Stimulated activated naive CD8-positive, alpha-beta T cell treated with anti-CD3 and anti-CD28 coated beads, Interleukin-15, amount 100 ng/mL, for 72 hours (primary cell): ENCODE measurements around the gene PIK3CD.
A peak's percentile ranks its signal among the peaks of the same experiment; 100 is the strongest.

Experiments used
- ATAC-seq: fragments of 150-1000 bp; cut with Tn5 transposase; 2 replicates; pipeline ENCODE4 v1.10.0; 2021; ENCODE audit warnings: mild to moderate bottlenecking, moderate library complexity
- DNase-seq, 2 donors: peaks; one replicate each; pipeline ENCODE4 v3.0.0; 2021 to 2022
- H3K27ac Mint-ChIP-seq, 2 donors: one replicate each; pipeline ENCODE4 v1.8.0; 2022; ENCODE audit warnings: mild to moderate bottlenecking in 2 of 2, mixed read lengths in 2 of 2, moderate library complexity in 2 of 2
- H3K27me3 Mint-ChIP-seq: one replicate; pipeline ENCODE4 v1.8.0; 2022; ENCODE audit warnings: mixed read lengths
- H3K4me1 Mint-ChIP-seq: one replicate; pipeline ENCODE4 v1.8.0; 2022; ENCODE audit warnings: mild to moderate bottlenecking, mixed read lengths
- H3K4me3 Mint-ChIP-seq, 2 donors: one replicate each; pipeline ENCODE4 v1.8.0; 2022; ENCODE audit warnings: mild to moderate bottlenecking in 2 of 2, mixed read lengths in 2 of 2, moderate library complexity in 1 of 2
- H3K9me3 Mint-ChIP-seq, 2 donors: one replicate each; pipeline ENCODE4 v1.8.0; 2022; ENCODE audit warnings: mixed read lengths in 2 of 2

Gene PIK3CD

GRCh38 chr1:9687874-9688582 lies 36.5 kb downstream of the PIK3CD start:
- Mint-ChIP-seq H3K4me1 (peaks cover 91% of the 10 kb centered on the region), H3K4me3 (peak overlapping the region; percentile 76 to 87), H3K27ac (peak overlapping the region; percentile 69 to 91), H3K27me3 (no peaks in the 10 kb centered on the region), H3K9me3 (no peaks in the 10 kb centered on the region)
- ATAC-seq, result no peak
- DNase-seq, result no peak

GRCh38 chr1:9688599-9688998 lies 37.1 kb downstream of the PIK3CD start:
- DNase-seq, result no peak
- Mint-ChIP-seq H3K27ac (peak overlapping the region in 1 of 2 donors; percentile 91), H3K9me3 (no peaks in the 10 kb centered on the region), H3K27me3 (no peaks in the 10 kb centered on the region), H3K4me3 (peak overlapping the region; percentile 76 to 87), H3K4me1 (peaks cover 89% of the 10 kb centered on the region)
- ATAC-seq, result no peak

DNA sequence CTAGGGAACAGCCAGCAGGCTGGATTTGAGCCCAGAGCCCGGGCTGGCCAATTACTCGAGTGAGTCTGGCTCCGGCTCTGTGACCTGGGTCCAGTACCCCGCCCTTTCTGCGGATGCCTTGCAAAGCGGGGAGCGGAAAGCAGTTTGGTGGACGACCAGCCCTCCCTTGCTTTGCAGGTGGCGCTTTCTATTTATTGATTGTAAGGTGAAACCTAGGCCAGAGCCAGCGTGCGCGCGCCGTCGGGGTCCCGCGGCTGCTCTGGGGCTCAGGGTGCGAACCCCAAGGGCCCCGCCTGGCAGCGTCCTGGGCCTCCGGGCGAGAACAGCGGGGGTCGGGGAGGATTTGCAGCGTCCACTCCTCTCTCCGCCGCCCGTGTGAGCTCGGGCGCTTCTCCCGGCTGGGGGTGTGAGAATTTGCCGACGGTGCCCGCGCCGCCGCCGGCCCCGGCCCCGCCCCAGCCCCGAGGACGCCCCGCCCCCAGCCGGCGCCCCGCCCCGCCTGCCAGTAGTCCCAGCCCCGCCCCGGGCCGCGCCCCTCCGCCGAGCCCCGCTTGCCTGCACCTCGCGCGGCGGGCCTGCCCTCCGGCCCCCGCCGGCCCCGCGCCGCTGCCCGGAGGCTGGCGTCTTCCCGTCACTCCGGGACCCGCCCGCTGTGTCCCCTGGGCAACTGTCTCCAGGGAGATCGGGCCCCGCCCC lies 37.6 kb downstream of the PIK3CD start:
- Mint-ChIP-seq H3K4me1 (peaks cover 89% of the 10 kb centered on the region), H3K9me3 (no peaks in the 10 kb centered on the region), H3K27me3 (no peaks in the 10 kb centered on the region), H3K4me3 (peak overlapping the region; percentile 76 to 87), H3K27ac (no peak overlapping the region)
- DNase-seq (peak; percentile 75 to 80), ATAC-seq (peak; percentile 81)

DNA sequence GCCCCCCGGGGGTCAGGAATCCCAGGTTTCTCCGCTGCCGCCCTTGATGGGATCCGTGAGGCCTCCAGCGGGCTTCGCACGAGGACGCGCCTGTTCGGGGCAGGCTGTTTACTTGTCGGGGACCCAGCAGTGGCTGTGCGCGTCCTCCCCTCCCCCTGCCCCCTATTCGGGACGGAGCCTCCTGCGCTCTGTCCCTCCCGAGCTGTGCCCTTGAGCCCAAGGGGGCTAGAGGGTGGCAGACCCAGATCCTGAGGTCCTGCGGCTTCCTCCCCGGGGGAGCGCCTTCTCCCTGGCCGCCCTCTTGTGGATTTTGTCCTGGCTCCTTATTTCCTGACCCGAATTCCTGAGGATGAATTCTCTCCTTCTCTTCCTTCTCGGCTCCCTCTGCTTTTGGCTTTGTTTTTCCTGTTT lies 38.4 kb downstream of the PIK3CD start:
- H3K27ac Mint-ChIP-seq, result peak overlapping the region; percentile 4 to 83
- no peak for ATAC-seq
- H3K4me3 Mint-ChIP-seq, result peak overlapping the region; percentile 93 to 99
- H3K4me1 Mint-ChIP-seq, result peaks cover 89% of the 10 kb centered on the region
- DNase-seq, result no peak
- H3K27me3 Mint-ChIP-seq, result no peaks in the 10 kb centered on the region
- H3K9me3 Mint-ChIP-seq, result no peaks in the 10 kb centered on the region

GRCh38 chr1:9690440-9691107 lies 39.0 kb downstream of the PIK3CD start:
- ATAC-seq, result no peak
- H3K27me3 Mint-ChIP-seq, result no peaks in the 10 kb centered on the region

DNA sequence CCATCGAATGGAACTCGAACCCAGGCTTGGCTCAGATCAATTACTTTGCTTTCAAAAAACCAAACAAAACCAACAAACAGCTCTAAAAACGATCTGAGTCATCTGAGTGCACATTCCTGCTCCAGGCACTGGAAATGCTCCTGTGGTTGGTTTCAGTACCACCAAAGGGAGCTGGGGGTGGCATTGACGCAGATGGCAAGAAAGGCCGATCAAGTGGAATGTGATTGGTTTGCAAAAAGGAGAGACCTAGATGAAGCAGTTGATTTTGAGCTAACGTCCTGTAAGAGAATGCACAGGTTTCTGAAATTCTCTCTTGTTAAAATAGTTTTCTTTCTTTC lies 39.5 kb downstream of the PIK3CD start:
- peak in 1 of 2 donors; percentile 45 for DNase-seq
- Mint-ChIP-seq H3K4me1 (peaks cover 89% of the 10 kb centered on the region), H3K9me3 (no peaks in the 10 kb centered on the region), H3K27me3 (no peaks in the 10 kb centered on the region), H3K4me3 (peak overlapping the region; percentile 93 to 99), H3K27ac (peak overlapping the region; percentile 83 to 91)
- no peak for ATAC-seq

More at GRCh38 chr1:9690440-9691107, 39.0 kb downstream of the PIK3CD start:
- DNase-seq, result no peak
- Mint-ChIP-seq H3K27ac (peak overlapping the region; percentile 72 to 83), H3K4me1 (peaks cover 91% of the 10 kb centered on the region), H3K9me3 (no peaks in the 10 kb centered on the region), H3K4me3 (peak overlapping the region; percentile 93 to 99)

GRCh38 chr1:9691691-9692090 lies 40.2 kb downstream of the PIK3CD start:
- Mint-ChIP-seq H3K27me3 (no peaks in the 10 kb centered on the region), H3K4me1 (peaks cover 89% of the 10 kb centered on the region), H3K27ac (peak overlapping the region in 1 of 2 donors; percentile 91), H3K4me3 (peak overlapping the region; percentile 93 to 99), H3K9me3 (no peaks in the 10 kb centered on the region)
- DNase-seq (no peak), ATAC-seq (no peak)

DNA sequence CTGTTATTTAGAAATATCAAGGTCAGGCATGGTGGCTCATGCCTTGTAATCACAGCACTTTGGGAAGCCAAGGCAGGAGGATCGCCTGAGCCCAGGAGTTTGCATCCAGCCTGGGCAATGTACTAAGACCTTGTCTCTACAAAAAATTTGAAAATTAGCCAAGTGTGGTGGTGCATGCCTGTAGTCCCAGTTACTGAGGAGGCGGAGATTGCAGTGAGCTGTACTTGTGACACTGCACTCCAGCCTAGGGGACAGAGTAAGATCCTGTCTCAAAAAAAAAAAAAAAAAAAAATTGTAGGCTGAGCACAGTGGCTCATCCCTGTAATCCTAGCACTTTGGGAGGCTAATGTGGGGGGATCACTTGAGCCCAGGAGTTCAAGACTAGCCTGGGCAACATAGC lies 45.3 kb downstream of the PIK3CD start:
- DNase-seq, result no peak
- no peaks in the 10 kb centered on the region for H3K9me3 Mint-ChIP-seq
- peaks cover 85% of the 10 kb centered on the region for H3K4me1 Mint-ChIP-seq
- no peak overlapping the region for H3K27ac Mint-ChIP-seq
- no peak overlapping the region for H3K4me3 Mint-ChIP-seq
- no peak for ATAC-seq
- no peaks in the 10 kb centered on the region for H3K27me3 Mint-ChIP-seq

DNA sequence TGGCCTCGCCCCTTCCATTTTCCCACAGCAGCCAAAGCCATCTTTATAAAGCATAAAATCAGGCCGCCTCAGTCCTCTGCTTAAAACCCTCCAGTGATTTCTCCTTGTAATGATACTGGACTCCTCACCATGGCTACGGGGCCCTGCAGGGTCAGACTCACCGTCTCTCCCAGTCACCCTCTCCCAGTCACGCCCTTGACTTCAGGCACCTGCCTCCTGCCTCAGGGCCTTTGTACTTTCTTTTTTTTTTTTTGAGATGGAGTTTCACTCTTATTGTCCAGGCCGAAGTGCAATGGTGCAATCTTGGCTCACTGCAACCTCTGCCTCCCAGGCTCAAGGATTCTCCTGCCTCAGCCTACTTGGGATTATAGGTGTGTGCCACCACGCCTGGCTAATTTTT lies 47.8 kb downstream of the PIK3CD start:
- H3K4me1 Mint-ChIP-seq, result peaks cover 85% of the 10 kb centered on the region
- H3K9me3 Mint-ChIP-seq, result peaks cover 9 to 13% of the 10 kb centered on the region in 2 donors
- DNase-seq (no peak), ATAC-seq (no peak)
- no peak overlapping the region for H3K4me3 Mint-ChIP-seq
- peak overlapping the region in 1 of 2 donors; percentile 79 for H3K27ac Mint-ChIP-seq
- H3K27me3 Mint-ChIP-seq, result no peaks in the 10 kb centered on the region

DNA sequence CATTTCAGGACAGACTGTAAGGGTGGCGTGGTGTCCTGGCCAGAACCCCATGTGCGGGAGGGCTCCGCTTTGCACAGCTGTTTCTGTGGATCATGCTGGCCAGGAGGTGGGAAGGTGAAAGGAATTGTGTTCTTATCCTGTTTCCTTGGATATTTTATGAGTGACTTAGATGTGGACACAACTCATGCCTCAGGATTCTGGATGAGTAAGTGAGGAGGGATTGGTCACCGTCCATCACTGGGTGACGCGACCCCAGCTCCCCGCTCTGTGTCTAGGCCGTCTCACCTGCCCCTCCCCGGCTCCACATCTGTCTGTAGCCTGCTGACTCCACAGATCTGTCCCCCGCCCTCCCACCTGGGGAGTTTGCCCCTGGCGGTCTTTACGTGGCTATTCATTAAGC lies 48.8 kb downstream of the PIK3CD start:
- DNase-seq (no peak), ATAC-seq (no peak)
- H3K27me3 Mint-ChIP-seq, result no peaks in the 10 kb centered on the region
- H3K9me3 Mint-ChIP-seq, result peaks cover 9 to 13% of the 10 kb centered on the region in 2 donors
- H3K27ac Mint-ChIP-seq, result peak overlapping the region in 1 of 2 donors; percentile 95
- H3K4me3 Mint-ChIP-seq, result no peak overlapping the region
- peaks cover 85% of the 10 kb centered on the region for H3K4me1 Mint-ChIP-seq

- H3K4me3 Mint-ChIP-seq, result no peak overlapping the region
- no peaks in the 10 kb centered on the region for H3K27me3 Mint-ChIP-seq
- ATAC-seq, result no peak
- peaks cover 9 to 13% of the 10 kb centered on the region in 2 donors for H3K9me3 Mint-ChIP-seq
- H3K27ac Mint-ChIP-seq, result peak overlapping the region in 1 of 2 donors; percentile 82
- peaks cover 80% of the 10 kb centered on the region for H3K4me1 Mint-ChIP-seq
- DNase-seq, result no peak
Observed at GRCh38 chr1:9701665-9702064, 50.1 kb downstream of the PIK3CD start.

GRCh38 chr1:9703165-9703509 lies 51.6 kb downstream of the PIK3CD start:
- H3K27ac Mint-ChIP-seq, result peak overlapping the region in 1 of 2 donors; percentile 82
- no peak for DNase-seq
- H3K27me3 Mint-ChIP-seq, result no peaks in the 10 kb centered on the region
- peaks cover 79% of the 10 kb centered on the region for H3K4me1 Mint-ChIP-seq
- no peak for ATAC-seq
- H3K9me3 Mint-ChIP-seq, result peaks cover 9 to 13% of the 10 kb centered on the region in 2 donors
- H3K4me3 Mint-ChIP-seq, result peak overlapping the region; percentile 50 to 73

DNA sequence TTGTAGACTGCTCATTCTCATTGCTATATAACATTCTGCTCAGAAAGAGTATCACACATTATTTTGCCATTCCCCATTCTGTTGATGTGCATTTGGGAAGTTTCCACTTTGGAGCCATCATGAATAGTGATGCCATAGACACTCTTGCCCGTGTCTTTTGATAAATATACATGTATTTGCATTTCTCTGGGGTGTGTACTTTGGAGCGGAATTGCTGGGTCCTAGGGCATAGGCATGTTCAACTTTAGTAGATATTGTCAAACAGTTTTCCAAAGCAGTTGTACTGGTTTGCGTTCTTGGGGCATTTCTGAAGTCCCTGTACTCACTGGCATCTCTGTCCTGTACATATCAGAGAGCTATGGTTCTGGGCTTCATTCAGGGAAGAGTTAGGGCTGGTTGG lies 52.1 kb downstream of the PIK3CD start:
- H3K27ac Mint-ChIP-seq, result peak overlapping the region; percentile 72 to 82
- no peaks in the 10 kb centered on the region for H3K27me3 Mint-ChIP-seq
- ATAC-seq, result no peak
- DNase-seq, result no peak
- peaks cover 78% of the 10 kb centered on the region for H3K4me1 Mint-ChIP-seq
- peak overlapping the region; percentile 50 to 73 for H3K4me3 Mint-ChIP-seq
- H3K9me3 Mint-ChIP-seq, result peaks cover 9 to 13% of the 10 kb centered on the region in 2 donors

DNA sequence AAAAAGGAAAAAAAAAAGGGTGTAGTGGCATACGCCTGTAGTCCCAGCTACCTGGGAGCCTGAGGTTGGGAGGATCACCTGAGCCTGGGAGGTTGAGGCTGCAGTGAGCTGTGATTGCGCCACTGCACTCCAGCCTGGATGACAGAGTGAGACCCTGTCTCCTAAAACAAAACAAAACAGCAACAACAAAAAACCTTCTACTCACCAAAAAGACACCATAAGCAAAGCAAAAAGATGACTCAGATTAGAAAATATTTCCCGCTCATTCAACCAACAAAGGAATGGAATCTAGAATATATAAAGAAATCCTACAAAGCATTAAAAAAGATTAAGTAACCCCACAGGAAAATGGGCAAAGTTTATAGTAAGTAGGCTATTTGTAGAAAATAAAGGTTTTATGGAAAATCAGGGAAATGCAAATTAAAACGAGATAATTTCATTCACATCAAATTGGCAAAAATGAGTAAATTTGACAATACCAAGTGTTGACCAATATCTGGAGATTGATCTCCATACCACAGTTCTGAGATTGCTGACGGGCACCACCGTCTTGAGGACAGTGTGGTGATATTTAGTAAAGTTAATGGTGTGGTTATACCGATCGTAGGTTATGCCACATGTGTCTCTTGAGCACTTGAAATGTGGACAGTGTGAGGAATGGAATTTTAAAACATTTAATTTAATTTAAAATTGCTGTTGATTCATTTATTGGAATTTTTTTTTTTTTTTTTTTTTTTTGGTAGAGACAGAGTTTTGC lies 54.0 kb downstream of the PIK3CD start:
- Mint-ChIP-seq H3K27me3 (no peaks in the 10 kb centered on the region), H3K9me3 (peaks cover 9 to 13% of the 10 kb centered on the region in 2 donors), H3K4me3 (no peak overlapping the region), H3K4me1 (peaks cover 76% of the 10 kb centered on the region), H3K27ac (no peak overlapping the region)
- peak; percentile 61 for ATAC-seq
- DNase-seq, result no peak

GRCh38 chr1:9706178-9706577 lies 54.6 kb downstream of the PIK3CD start:
- no peak overlapping the region for H3K27ac Mint-ChIP-seq

More at GRCh38 chr1:9706178-9706577, 54.6 kb downstream of the PIK3CD start:
- no peak overlapping the region for H3K4me3 Mint-ChIP-seq
- H3K4me1 Mint-ChIP-seq, result peaks cover 76% of the 10 kb centered on the region
- peaks cover 9 to 13% of the 10 kb centered on the region in 2 donors for H3K9me3 Mint-ChIP-seq
- no peak for ATAC-seq
- no peaks in the 10 kb centered on the region for H3K27me3 Mint-ChIP-seq
- no peak for DNase-seq
